Aorta (tissue), 5 donors: ENCODE data around the gene PYCR2. TPM values are rescaled to one million over a fixed set of nuclear protein-coding genes. Genes with fewer than 3 reads are reported as not detected.
A peak's percentile ranks its signal among the peaks of the same experiment; 100 is the strongest.
"Not testable (repeated sequence)": the region's sequence is repeated elsewhere in the genome, so short reads cannot be mapped to it uniquely, and the experiment has no call there.

Source experiments
- ATAC-seq: fragments of 200-7000 bp; cut with Tn5 transposase; one replicate; pipeline ENCODE4 v1.9.1; 2022; ENCODE audit warnings: moderate library complexity; ENCODE audit not compliant: low FRiP score
- DNase-seq, 2 donors: peaks; one replicate each; pipeline ENCODE4 v3.0.0-alpha.2; 2020
- H3K27ac ChIP-seq, 2 donors: one replicate each; pipeline ENCODE4 v1.5.1; 2013; ENCODE audit warnings: low read length in 2 of 2, mild to moderate bottlenecking in 2 of 2, moderate library complexity in 2 of 2, control low read depth in 1 of 2, inconsistent platforms in 1 of 2, low read depth in 1 of 2
- H3K27me3 ChIP-seq, 2 donors: one replicate each; pipeline ENCODE4 v1.6.1; 2013; ENCODE audit warnings: control low read depth in 1 of 2, low read length in 1 of 2, mild to moderate bottlenecking in 1 of 2, moderate library complexity in 1 of 2; ENCODE audit not compliant: insufficient read depth in 2 of 2, control insufficient read depth in 1 of 2
- H3K36me3 ChIP-seq, 2 donors: one replicate each; pipeline ENCODE4 v1.6.1; 2013; ENCODE audit warnings: control low read depth in 1 of 2, low read length in 1 of 2, mild to moderate bottlenecking in 1 of 2; ENCODE audit not compliant: insufficient read depth in 2 of 2, control insufficient read depth in 1 of 2
- H3K4me1 ChIP-seq, 2 donors: one replicate each; pipeline ENCODE4 v1.6.1; 2013; ENCODE audit warnings: low read length in 2 of 2, control low read depth in 1 of 2, mild to moderate bottlenecking in 1 of 2, moderate library complexity in 1 of 2; ENCODE audit not compliant: insufficient read depth in 2 of 2, control insufficient read depth in 1 of 2
- H3K4me3 ChIP-seq, 2 donors: one replicate each; pipeline ENCODE4 v1.5.1; 2013; ENCODE audit warnings: low read length in 2 of 2, control low read depth in 1 of 2, mild to moderate bottlenecking in 1 of 2
- H3K9me3 ChIP-seq: one replicate; pipeline ENCODE4 v1.6.1; 2013; ENCODE audit warnings: mild to moderate bottlenecking, low read length; ENCODE audit not compliant: control insufficient read depth
- WGBS, 2 donors: extraction: QIAGEN DNeasy Blood & Tissue Kit; methylation state at CpG; one replicate each; pipeline ENCODE4 v1.1.7; 2013; 5-methylcytosine and 5-hydroxymethylcytosine counted together
- intact Hi-C, 2 donors: fragments of 100-400 bp; cut with DNase I; formaldehyde crosslinking; loops; one replicate each; pipeline versions ENCODE4 v1.14.2 to v1.15.0; 2022
- polyA plus RNA-seq, 2 donors: library from polyadenylated mRNA; stranded (reverse); fragments of 200-250 nt; gene quantifications; one replicate each; pipeline ENCODE4 v1.2.3, GENCODE V29; 2013
- total RNA-seq, 2 donors: library from RNA; stranded (reverse); fragmentation: NEBNext Ultra II Directional; extraction: Animal tissue kit (Norgen Biotek cat#: 25700); gene quantifications; one replicate each; pipeline ENCODE4 v1.2.1, GENCODE V29; 2021
- donor health status: healthy with polysubstance abuse.
- donor health status: Bipolar disorder and iron deficiency.
- donor health status: DM: no; HTN: no; CAD: no.
- donor health status: DM: no; HTN: no; CAD: no.
- donor health status: DM: yes; HTN: yes; CAD: no.

The PYCR2 gene
- total and polyA plus RNA-seq, 4 donors, result 27.0 to 63.6 (median 45.8) TPM

DNA sequence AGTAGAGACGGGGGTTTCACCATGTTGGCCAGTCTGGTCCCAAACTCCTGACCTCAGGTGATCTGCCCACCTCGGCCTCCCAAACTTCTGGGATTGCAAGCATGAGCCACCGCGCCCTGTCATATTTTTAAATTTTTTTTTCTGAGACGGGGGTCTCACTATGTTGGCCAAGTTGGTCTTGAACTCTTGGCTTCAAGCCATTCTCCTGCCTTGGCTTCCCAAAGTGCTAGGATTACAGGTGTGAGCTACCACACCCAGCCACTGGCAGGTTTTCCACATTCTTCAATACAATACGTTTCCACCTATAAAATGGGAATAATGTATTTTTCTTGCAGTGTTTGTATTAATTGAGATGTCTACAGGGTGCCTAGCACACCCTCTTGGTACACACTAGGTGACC, 31.7 kb downstream of the PYCR2 start:
- Histone ChIP-seq H3K27me3 (no peaks in the 10 kb centered on the region), H3K4me3 (no peak overlapping the region), H3K36me3 (no peaks in the 10 kb centered on the region), H3K4me1 (no peaks in the 10 kb centered on the region), H3K27ac (no peak overlapping the region), H3K9me3 (no peaks in the 10 kb centered on the region)
- 87 to 93% methylated on average over 6 of the region's 6 CpGs for WGBS, 2 donors
- ATAC-seq (no peak), DNase-seq (no peak)
- intact Hi-C loops, result no loop called here

DNA sequence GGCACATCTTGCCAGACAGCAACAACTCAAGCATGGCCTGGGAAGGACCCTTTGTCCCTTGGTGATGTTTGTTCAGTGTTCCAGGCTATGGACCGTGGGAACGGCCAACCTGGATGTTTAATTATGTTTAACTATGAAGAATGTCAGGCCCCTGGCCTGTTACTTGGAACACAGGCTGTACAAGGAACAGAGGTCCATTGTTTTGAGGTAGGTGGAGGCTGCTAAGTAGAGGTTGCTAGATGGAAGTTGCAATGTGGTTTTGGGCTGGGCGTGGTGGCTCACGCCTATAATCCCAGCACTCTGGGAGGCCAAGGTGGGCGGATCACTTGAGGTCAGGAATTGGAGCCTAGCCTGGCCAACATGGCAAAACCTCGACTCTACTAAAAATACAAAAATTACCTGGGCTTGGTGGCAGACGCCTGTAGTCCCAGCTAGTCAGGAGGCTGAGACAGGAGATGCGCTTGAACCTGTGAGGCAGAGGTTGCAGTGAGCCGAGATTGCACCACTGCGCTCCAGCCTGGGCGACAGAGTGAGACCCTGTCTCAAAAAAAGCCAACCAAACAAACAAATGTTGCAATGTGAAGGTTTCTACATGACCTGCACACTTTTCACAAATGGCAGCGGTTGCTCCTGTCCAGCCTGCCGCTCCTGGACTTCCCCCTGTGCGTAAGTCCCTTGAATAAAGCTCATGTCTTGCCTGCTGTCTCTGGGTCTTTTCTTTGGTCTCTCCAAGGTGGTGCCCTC, 32.6 kb downstream of the PYCR2 start:
- intact Hi-C loops, result no loop called here
- H3K27ac ChIP-seq, result no peak overlapping the region

DNA sequence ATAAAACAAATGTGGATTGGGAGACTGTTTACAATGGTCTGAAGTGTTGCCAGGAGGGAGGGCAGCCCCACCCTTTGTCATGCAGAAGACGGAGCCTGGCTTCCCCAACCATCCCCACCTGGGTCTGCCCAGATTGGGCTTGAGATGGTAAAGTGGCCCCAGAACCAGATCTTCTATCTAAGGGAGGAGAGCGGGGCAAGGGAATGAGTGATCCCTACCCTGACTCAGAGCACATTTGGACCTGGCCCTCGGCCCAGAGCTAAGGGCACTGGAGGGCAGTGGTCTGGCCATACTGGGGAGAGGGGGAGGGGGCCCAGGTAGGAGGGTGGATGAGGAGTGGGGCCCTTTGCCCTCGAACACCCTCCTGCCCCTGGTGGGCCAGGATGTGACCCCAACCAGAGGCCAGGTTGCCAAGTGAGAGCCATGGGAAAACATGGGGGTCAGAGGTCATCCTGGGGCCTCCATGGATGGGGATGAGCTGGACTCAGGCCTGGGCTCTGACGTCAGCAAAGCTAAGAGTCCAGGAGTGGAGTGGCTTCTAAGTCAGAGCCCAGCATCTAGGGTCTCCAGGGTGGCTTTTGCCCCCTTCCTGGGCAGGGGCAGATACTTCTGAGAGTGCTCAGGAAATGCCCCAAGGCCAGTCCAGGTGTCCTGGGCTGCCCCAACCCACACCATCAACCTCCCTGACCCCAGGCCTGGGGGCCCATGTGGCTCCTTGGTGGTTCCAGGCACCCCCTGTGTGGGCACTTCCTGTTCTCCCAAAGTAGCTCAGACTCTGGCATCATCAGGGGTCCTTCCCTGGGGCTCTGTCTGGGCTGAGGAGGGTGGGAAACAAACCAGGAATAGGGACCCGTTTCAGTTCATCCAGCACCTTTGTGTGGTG, 33.5 kb downstream of the PYCR2 start:
- Histone ChIP-seq H3K4me1 (no peaks in the 10 kb centered on the region), H3K4me3 (no peak overlapping the region), H3K27ac (no peak overlapping the region), H3K36me3 (no peaks in the 10 kb centered on the region), H3K9me3 (no peaks in the 10 kb centered on the region), H3K27me3 (no peaks in the 10 kb centered on the region)
- 67 to 72% methylated on average over 6 of the region's 6 CpGs for WGBS, 2 donors
- intact Hi-C loops, result no loop called here
- peak in 1 of 2 donors; percentile 70 for DNase-seq
- no peak for ATAC-seq

More for the DNA sequence above, 32.6 kb downstream of the PYCR2 start:
- H3K4me1 ChIP-seq, result no peaks in the 10 kb centered on the region
- no peaks in the 10 kb centered on the region for H3K36me3 ChIP-seq
- no peaks in the 10 kb centered on the region for H3K27me3 ChIP-seq
- H3K4me3 ChIP-seq, result no peak overlapping the region
- ATAC-seq (no peak), DNase-seq (peak in 1 of 2 donors; percentile 39)
- 93 to 94% methylated on average over 14 of the region's 14 CpGs for WGBS, 2 donors
- no peaks in the 10 kb centered on the region for H3K9me3 ChIP-seq

DNA sequence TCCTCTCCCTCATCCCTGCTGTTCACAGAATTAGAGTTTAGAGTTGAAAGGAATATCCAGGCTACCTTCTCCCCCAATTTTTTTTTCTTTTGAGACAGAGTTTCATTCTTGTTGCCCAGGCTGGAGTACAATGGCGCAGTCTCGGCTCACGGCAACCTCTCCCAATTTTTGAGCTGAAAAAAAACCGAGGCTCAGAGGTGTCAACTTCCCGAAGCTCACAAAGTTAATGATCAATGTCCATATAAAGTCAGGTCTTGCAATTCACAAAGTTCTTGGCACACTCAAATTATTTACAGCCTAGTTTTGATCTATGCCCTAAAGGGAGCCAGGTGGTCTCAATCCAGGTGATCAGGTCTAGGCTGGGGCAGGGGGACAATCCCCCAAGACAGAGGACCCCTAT, 34.3 kb downstream of the PYCR2 start:
- intact Hi-C loops, result no loop called here
- Histone ChIP-seq H3K4me1 (no peaks in the 10 kb centered on the region), H3K27ac (no peak overlapping the region), H3K27me3 (no peaks in the 10 kb centered on the region), H3K9me3 (no peaks in the 10 kb centered on the region), H3K4me3 (no peak overlapping the region), H3K36me3 (no peaks in the 10 kb centered on the region)
- no peak for ATAC-seq
- DNase-seq, result no peak
- 92 to 96% methylated on average over 5 of the region's 5 CpGs for WGBS, 2 donors

DNA sequence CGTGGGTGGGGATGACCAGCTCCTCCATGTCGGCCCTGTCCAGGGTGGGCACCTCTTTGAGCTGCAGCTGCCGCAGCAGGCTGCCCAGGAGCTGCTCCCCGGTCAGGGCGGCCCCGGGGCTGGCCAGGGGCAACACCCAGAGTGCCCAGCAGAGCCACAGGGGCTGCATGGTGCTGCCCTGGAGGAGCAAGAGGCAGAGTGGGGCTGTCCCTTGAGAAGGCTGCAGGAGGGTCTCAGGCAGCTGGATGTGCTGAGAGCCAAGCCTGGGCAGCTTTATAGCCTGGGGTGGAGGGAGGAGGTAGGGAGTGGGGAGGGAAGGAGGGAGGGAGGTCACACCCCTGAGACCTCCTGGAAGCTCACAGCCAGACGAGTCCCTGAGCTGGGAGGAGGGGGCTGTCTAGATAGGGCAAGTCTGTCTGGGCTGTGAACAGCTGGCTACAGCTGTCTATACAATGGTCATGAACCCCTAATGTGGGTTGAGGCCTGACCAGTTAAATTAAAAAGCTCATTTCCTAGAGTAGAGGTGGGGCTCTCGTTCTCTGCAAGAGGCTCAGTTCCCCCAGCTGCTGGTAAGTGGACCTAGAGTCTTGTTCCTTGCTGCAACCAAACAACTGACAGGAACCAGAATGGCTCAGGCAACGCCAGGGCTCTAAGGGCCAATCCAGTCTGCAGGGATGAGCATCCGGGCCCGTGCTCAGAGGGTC, 35.0 kb downstream of the PYCR2 start, which contains the start of gene LEFTY1:
Gene LEFTY1, minus strand, starts transcription at position 249 of the 704 bp plus-strand sequence. Its CDS starts 80 bp downstream, at position 169.
- Histone ChIP-seq H3K4me1 (no peaks in the 10 kb centered on the region), H3K27me3 (no peaks in the 10 kb centered on the region), H3K36me3 (no peaks in the 10 kb centered on the region), H3K9me3 (no peaks in the 10 kb centered on the region), H3K27ac (no peak within 1 kb of the TSS), H3K4me3 (no peak within 1 kb of the TSS)
- 81 to 82% methylated on average over 11 of the region's 11 CpGs for WGBS, 2 donors
- intact Hi-C loops, result no loop called here
- DNase-seq, result no peak
- no peak for ATAC-seq

DNA sequence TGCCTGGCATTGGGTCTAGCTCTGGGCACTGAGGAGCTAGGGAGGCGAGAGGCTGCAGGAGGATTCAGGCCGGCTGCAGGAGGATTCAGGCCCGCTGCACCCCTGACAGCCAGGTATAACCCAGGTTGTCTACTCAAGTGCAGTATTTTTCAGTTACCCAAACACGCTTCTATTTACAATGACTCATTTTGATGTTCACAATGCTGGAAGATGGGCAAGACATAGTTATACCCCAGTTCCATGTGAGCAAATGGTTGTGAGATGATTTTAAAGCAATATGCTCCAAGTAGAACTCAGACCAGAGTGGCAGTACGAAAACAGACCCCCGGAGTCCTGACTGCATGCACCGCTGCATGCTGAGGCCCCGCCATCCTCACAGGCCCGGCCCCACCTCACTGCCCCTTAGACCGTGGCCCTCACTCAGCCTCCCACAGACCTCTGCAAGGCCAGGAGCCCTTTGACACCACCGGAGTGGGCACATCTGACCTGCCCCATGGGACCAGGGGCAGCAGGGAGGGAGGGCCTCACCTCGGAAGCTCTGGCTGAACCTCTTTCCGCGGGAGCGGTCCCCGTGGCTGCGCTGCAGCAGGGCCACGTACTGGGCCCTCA, 35.7 kb downstream of the PYCR2 start:
- WGBS, 2 donors, result 89 to 92% methylated on average over 18 of the region's 18 CpGs
- H3K9me3 ChIP-seq, result no peaks in the 10 kb centered on the region
- no peak overlapping the region for H3K27ac ChIP-seq
- no peak for ATAC-seq
- intact Hi-C loops, result no loop called here
- H3K27me3 ChIP-seq, result no peaks in the 10 kb centered on the region
- no peak for DNase-seq
- H3K4me3 ChIP-seq, result no peak overlapping the region
- H3K4me1 ChIP-seq, result no peaks in the 10 kb centered on the region
- no peaks in the 10 kb centered on the region for H3K36me3 ChIP-seq

DNA sequence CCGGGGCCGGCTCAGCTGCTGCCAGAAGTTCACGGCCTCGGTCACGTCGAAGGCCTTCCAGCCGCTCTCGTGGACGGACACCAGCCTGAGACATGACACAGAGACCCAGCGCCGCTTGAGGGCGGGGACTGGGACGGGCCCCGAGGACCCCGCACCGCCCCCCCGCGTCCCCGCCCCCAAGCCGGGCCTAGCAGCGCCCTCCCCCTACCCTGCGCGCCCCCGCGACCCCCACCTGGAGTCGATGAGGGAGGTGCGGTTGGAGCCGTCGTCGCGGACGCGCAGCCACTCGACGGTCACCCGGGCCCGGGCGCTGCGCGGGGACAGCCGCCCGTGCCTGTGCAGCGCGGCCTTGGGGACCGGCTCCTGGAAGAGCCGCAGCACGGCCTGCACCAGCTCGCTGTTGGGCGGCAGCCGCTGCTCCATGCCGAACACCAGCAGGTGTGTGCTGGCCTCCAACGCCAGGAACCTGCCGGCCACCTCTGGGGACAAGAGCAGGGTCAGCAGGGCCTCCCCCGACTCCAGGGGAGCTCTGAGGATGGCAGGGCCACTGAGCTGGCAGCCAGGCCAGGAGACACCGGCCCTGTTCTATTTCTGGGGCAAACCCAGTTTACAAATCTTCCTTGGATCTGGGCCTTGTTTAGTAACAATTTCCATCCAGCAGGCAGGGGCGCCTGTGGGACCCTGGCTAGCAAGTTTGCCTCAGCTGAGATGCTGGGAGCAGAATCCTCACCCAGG, 36.3 kb downstream of the PYCR2 start:
- H3K9me3 ChIP-seq, ATAC-seq, H3K27me3 ChIP-seq, H3K4me3 ChIP-seq, intact Hi-C loops, H3K27ac ChIP-seq, DNase-seq, H3K4me1 ChIP-seq, H3K36me3 ChIP-seq: not testable (repeated sequence)
- WGBS, 2 donors, result 41 to 46% methylated on average over 19 to 55 of the region's 56 CpGs

DNA sequence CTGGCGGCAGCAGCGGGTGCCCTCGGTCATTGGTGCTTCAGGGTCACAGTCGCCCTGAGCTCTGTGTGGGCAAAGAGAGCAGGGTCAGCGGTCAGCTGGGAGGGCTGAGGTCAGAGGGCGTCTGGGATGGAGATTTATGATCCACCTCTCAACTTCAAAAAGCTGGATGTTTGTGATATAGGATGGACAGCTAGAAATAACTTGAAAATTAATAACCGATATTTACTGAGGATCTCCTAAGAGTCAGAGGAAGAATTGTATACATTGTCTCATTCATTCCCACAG, 37.1 kb downstream of the PYCR2 start:
- H3K4me3 ChIP-seq, result no peak overlapping the region
- H3K36me3 ChIP-seq, result no peaks in the 10 kb centered on the region
- DNase-seq, result no peak
- H3K9me3 ChIP-seq, result no peaks in the 10 kb centered on the region
- 96% methylated on average over 7 of the region's 7 CpGs for WGBS, 2 donors
- H3K27ac ChIP-seq, result no peak overlapping the region
- ATAC-seq, result no peak
- intact Hi-C loops, result no loop called here
- no peaks in the 10 kb centered on the region for H3K4me1 ChIP-seq
- no peaks in the 10 kb centered on the region for H3K27me3 ChIP-seq
